ENCODE results near the gene UNC13A. TPM values are rescaled to one million over a fixed set of nuclear protein-coding genes. Genes with fewer than 3 reads are reported as not detected.

The UNC13A gene
- total RNA-seq, 1 donor from 2014 or later = 0.41 TPM

DNA sequence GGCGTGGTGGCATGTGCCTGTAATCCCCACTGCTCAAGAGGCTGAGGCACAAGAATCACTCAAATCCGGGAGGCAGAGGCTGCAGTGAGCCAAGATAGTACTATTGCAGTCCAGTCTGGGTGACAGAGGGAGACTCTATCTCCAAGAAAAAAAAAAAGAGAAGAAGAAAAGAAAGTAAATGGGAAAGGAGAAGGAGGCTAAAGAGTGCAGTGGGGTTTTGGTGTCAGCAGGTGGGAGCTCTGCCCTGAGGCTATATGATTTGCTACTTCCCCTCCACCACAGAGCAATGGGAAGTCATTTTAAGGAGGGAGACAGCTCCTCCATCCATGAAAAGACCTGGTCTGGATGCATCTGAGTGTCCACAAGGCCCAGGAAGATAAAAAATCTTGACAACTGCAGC is 23.1 kb downstream of the UNC13A start:
- Histone ChIP-seq H3K27ac (no peak overlapping the region), H3K36me3 (no peaks in the 10 kb centered on the region), H3K4me1 (no peaks in the 10 kb centered on the region), H3K27me3 (no peaks in the 10 kb centered on the region), H3K9me3 (peaks cover 7% of the 10 kb centered on the region), H3K4me3 (no peak overlapping the region)
- TF ChIP-seq, protein P1, sequence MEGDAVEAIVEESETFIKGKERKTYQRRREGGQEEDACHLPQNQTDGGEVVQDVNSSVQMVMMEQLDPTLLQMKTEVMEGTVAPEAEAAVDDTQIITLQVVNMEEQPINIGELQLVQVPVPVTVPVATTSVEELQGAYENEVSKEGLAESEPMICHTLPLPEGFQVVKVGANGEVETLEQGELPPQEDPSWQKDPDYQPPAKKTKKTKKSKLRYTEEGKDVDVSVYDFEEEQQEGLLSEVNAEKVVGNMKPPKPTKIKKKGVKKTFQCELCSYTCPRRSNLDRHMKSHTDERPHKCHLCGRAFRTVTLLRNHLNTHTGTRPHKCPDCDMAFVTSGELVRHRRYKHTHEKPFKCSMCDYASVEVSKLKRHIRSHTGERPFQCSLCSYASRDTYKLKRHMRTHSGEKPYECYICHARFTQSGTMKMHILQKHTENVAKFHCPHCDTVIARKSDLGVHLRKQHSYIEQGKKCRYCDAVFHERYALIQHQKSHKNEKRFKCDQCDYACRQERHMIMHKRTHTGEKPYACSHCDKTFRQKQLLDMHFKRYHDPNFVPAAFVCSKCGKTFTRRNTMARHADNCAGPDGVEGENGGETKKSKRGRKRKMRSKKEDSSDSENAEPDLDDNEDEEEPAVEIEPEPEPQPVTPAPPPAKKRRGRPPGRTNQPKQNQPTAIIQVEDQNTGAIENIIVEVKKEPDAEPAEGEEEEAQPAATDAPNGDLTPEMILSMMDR (IDR thresholded peaks at IDR 0.05) = no peak
- ATAC-seq (no peak), DNase-seq (no peak)
- intact Hi-C loops (cut with DNase I) = no loop called here

GRCh38 chr19:17659996-17660395 is 28.2 kb downstream of the UNC13A start:
- peak overlapping the region; percentile 82 for H3K27ac ChIP-seq
- DNase-seq = no peak
- H3K4me1 ChIP-seq = peaks cover 5% of the 10 kb centered on the region
- H3K27me3 ChIP-seq = no peaks in the 10 kb centered on the region
- ATAC-seq = no peak
- TF ChIP-seq, protein P1 (IDR thresholded peaks at IDR 0.05) = no peak
- H3K9me3 ChIP-seq = peaks cover under 1% of the 10 kb centered on the region
- no peak overlapping the region for H3K4me3 ChIP-seq
- no peaks in the 10 kb centered on the region for H3K36me3 ChIP-seq
- intact Hi-C loops (cut with DNase I) = no loop called here

GRCh38 chr19:17658666-17659065 is 29.5 kb downstream of the UNC13A start:
- Histone ChIP-seq H3K4me3 (no peak overlapping the region), H3K27me3 (no peaks in the 10 kb centered on the region), H3K36me3 (no peaks in the 10 kb centered on the region), H3K9me3 (no peaks in the 10 kb centered on the region), H3K4me1 (peaks cover 5% of the 10 kb centered on the region), H3K27ac (no peak overlapping the region)
- TF ChIP-seq, protein P1 (IDR thresholded peaks at IDR 0.05) = no peak
- ATAC-seq (no peak), DNase-seq (no peak)
- intact Hi-C loops (cut with DNase I) = no loop called here

DNA sequence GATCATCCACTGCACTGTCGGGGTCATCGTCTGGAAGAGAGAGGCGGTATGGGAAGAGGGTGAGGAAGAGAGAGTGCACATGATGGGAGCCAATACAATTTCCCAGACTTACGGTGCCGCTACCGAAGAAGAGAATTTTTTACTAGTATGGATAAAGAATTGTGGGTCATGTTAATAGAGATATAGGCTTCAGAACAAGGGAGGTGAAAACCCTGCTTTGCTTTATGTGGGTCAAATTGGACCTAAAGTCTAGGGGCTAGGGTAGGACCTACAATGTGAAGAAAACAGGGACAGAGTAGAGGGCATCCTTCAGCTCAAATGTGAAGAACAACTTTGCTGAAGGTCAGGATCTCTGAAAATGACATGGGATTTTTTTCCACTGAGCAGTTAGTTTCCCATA is 29.9 kb downstream of the UNC13A start:
- ATAC-seq (no peak), DNase-seq (no peak)
- TF ChIP-seq, protein P1 (IDR thresholded peaks at IDR 0.05) = no peak
- H3K9me3 ChIP-seq = no peaks in the 10 kb centered on the region
- no peak overlapping the region for H3K4me3 ChIP-seq
- intact Hi-C loops (cut with DNase I) = no loop called here
- H3K27me3 ChIP-seq = no peaks in the 10 kb centered on the region
- H3K36me3 ChIP-seq = no peaks in the 10 kb centered on the region
- peaks cover 5% of the 10 kb centered on the region for H3K4me1 ChIP-seq
- H3K27ac ChIP-seq = no peak overlapping the region

DNA sequence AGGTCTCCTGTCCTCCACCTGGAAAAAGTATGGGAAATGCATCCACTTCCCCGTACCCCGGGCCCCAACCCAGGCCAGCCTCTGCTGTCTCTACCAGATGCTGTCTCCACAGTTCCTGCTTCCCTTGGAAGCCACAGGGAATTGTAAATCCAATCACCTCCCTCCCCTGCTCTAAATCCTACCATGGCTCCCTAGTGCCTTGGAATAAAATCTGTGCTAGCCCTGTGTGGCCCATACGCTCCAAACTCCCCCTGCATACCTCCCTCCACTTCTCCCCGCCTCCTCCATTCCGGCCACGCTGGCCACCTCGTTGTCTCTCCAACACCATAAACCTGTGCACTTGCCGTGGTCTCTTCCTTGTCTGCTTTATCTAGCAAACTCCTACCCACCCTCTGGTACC is 31.2 kb downstream of the UNC13A start:
- Histone ChIP-seq H3K36me3 (no peaks in the 10 kb centered on the region), H3K4me1 (peaks cover 5% of the 10 kb centered on the region), H3K27me3 (no peaks in the 10 kb centered on the region), H3K4me3 (no peak overlapping the region), H3K9me3 (no peaks in the 10 kb centered on the region), H3K27ac (no peak overlapping the region)
- DNase-seq = no peak
- TF ChIP-seq, protein P1 (IDR thresholded peaks at IDR 0.05) = no peak
- intact Hi-C loops (cut with DNase I) = no loop called here
- no peak for ATAC-seq

Data from upper lobe of right lung (tissue), 1 donor.